ENCODE data around the gene IL36G. TPM values are rescaled to one million over a fixed set of nuclear protein-coding genes. Genes with fewer than 3 reads are reported as not detected.

Gene IL36G
- total and polyA plus RNA-seq, 9 of the 15 experiments (the other 6 are each of a cell fraction or from before 2014, with no cell fraction given), result not detected

DNA sequence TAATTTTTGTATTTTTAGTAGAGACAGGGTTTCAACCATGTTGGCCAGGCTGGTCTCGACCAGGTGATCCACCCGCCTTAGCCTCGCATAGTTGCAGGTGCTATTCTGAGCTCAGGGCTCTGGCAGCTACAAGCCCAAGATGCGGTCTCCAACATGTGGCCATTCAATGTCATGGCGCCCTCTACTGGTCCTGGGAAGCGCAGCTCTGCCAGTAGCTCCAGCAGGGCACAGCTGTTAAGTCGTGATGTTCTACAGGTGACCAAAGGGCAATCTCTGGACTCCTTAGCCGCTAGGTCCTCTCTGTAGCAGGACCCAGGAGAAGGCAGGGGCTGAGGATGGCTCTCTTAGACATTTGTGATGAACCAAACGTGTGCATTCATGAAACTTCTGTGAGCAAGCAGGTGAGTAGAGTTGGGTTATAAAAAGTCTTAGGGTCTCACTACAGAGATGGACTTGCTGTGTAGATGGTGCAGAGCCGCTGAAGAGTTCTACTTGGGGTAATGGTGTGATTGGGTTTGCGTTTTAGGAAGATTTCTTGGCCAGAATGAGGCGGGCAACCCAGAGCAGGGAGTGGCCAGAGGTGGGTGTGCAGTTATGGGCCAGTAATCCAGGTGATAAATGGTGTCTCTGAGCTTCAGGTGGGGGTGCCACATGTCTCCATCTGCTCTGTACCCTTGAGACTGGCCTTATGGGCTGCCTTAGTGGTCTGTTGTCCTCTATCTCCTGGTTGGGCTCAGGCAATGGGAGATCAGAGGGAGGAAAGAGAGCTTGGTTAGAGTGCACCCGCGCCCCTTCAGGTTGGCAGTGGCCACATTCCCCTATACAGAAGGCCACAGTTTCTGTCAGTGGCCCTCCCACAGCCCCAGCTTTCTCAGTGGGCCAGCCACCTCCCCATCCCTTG, 35.8 kb upstream of the IL36G start (continued):
- TF ChIP-seq, protein P1, sequence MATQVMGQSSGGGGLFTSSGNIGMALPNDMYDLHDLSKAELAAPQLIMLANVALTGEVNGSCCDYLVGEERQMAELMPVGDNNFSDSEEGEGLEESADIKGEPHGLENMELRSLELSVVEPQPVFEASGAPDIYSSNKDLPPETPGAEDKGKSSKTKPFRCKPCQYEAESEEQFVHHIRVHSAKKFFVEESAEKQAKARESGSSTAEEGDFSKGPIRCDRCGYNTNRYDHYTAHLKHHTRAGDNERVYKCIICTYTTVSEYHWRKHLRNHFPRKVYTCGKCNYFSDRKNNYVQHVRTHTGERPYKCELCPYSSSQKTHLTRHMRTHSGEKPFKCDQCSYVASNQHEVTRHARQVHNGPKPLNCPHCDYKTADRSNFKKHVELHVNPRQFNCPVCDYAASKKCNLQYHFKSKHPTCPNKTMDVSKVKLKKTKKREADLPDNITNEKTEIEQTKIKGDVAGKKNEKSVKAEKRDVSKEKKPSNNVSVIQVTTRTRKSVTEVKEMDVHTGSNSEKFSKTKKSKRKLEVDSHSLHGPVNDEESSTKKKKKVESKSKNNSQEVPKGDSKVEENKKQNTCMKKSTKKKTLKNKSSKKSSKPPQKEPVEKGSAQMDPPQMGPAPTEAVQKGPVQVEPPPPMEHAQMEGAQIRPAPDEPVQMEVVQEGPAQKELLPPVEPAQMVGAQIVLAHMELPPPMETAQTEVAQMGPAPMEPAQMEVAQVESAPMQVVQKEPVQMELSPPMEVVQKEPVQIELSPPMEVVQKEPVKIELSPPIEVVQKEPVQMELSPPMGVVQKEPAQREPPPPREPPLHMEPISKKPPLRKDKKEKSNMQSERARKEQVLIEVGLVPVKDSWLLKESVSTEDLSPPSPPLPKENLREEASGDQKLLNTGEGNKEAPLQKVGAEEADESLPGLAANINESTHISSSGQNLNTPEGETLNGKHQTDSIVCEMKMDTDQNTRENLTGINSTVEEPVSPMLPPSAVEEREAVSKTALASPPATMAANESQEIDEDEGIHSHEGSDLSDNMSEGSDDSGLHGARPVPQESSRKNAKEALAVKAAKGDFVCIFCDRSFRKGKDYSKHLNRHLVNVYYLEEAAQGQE (IDR thresholded peaks at IDR 0.05; ENCODE audit: borderline replicate concordance), result peak; percentile 73
- TF ChIP-seq, protein P1 (CRISPR knock-in tag; IDR thresholded peaks at IDR 0.05; ENCODE audit: low read depth), result 0 out of 2 replicates have a peak, but pooled peaks have one; percentile 45
- TF ChIP-seq PBX2 (CRISPR knock-in tag; IDR thresholded peaks at IDR 0.05; ENCODE audit: low read depth) (no peak), PBX2 (tag; conservative IDR thresholded peaks at IDR 0.05; ENCODE audit: low read depth) (no peak), KAT7 (CRISPR knock-in tag; IDR thresholded peaks at IDR 0.05; ENCODE audit: borderline replicate concordance) (no peak), DEAF1 (CRISPR knock-in tag; IDR thresholded peaks at IDR 0.05) (peak; percentile 81), KLF13 (tag; IDR thresholded peaks at IDR 0.05; ENCODE audit: borderline replicate concordance, low read depth) (no peak)

Measured in K562 (cell line).